HG02973 (cell line): ENCODE data around the gene IL1RAPL2.

Experiments used
- ATAC-seq: cut with Tn5 transposase; IDR thresholded peaks from one replicate; pipeline ENCODE4 v1.9.1; 2021; ENCODE audit warnings: moderate library complexity; ENCODE audit not compliant: unreplicated experiment

Gene IL1RAPL2

GRCh38 chrX:105550043-105550663 is 984.2 kb downstream of the IL1RAPL2 start:
- ATAC-seq = no peak

GRCh38 chrX:105552395-105552794 is 986.4 kb downstream of the IL1RAPL2 start:
- ATAC-seq = no peak

DNA sequence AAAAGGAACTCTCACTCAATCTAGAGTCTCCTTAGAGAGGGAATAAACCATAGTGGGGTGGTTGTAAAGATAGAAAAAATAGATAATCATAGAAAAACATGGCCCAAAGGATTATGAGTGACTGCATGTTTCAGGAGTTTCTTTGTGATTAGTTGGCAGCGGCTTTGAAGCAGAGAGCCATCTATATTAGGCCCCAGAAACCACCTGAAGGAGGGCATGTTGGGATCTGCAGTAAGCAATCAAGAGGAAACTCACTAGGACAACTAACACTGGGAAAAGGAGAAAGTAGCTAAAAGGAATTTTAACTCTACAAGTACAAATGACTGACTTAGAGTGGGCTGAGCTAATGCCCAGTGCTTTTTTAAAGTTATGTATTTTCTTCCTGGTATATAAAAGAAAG is 987.1 kb downstream of the IL1RAPL2 start:
- no peak for ATAC-seq

DNA sequence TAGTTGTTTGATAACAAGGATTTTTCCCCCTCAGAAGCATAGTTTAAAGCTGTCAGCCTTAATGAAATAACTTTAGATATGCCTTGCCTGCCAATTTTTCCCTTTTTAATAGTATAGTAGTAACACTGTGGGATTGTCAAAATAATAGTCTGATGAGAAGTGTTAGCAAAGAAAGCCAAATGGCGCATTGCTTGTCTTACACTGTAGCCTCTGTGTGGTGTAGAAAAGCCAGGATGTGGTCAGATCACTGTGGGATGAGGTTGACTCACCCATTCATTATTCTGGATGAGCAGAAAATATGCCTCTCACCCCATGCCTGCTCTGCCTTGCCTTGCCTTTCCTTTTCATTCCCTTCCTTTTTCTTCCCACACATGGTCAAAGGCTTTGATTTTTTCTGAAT is 998.5 kb downstream of the IL1RAPL2 start:
- no peak for ATAC-seq

GRCh38 chrX:105565856-105566255 is 999.9 kb downstream of the IL1RAPL2 start:
- ATAC-seq = no peak

- ATAC-seq = no peak
These were observed 1001.1 kb downstream of the IL1RAPL2 start for GRCh38 chrX:105567082-105567481.

- ATAC-seq = no peak
These were observed 1042.7 kb downstream of the IL1RAPL2 start for GRCh38 chrX:105608745-105609144.

GRCh38 chrX:105609530-105609929 is 1043.5 kb downstream of the IL1RAPL2 start:
- no peak for ATAC-seq

GRCh38 chrX:105610411-105610810 is 1044.4 kb downstream of the IL1RAPL2 start:
- no peak for ATAC-seq

DNA sequence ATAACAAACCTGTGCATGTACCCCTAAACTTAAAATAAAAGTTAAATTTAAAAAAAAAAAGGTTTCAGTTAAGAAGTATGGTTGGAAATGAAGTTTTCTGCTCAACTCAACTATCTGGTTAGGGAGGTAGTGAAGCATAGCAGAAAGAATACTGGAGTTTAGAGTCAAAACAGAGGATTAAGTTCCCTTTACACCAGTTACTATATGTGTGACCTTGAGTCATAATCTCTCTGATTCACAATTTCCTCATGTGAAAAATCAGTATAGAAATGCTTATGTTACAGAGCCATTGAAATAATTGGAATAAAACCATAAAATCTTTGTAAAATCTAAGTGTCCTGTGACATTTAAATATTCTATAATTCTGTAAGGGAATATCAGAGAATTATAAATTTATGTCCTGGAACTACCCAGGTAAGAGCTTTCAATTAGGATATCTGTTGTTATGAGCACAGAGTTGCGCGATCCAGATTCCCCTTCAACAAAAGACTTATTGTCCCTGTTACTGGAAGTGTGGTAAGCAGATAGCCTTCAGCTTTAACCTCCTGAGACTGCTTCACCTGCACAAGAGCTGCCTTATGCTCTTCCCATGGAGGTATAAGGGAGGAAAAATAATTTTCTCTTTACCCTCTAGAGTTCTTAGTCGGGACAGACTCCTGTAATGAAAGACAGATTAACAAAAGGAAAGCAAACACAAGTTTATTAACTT is 1052.5 kb downstream of the IL1RAPL2 start:
- no peak for ATAC-seq

DNA sequence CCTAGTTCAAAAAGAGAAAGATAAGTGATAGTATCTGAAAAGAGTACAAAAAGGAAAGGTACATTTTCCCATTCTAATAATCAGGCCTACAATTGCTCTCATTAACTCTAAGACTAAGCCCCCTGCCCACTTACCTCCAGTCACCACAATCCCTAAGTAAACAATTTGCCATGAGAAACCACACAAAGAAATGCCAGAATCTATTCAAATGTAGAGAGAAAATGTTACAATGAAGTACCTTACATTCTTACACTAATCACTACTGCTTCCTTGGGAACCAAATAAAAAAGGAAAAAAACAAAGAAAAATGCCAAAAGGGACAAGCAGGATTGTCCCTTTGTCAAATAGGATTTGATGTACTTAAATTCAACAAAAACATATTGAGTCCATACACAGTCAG is 1068.2 kb downstream of the IL1RAPL2 start:
- no peak for ATAC-seq

GRCh38 chrX:105635794-105636193 is 1069.8 kb downstream of the IL1RAPL2 start:
- ATAC-seq = no peak

DNA sequence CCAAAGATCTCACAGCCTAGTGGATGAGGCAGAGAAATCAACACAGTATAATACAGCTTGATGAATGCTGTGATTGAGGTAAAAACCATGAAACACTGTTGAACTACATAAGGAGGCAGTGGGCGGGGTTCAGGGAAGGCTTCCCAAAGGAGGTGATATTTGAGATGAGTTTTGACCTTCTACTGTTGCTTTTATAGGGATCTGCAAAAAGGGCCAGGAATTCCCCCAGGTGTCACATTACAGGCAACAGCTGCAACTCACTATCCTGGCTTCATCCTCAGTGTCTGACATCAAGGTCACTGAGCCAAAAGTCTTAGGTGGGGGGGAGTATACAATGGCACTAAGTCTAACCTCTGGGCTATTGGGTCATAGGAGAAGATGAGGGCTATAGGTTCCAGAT is 1070.7 kb downstream of the IL1RAPL2 start:
- ATAC-seq = no peak

DNA sequence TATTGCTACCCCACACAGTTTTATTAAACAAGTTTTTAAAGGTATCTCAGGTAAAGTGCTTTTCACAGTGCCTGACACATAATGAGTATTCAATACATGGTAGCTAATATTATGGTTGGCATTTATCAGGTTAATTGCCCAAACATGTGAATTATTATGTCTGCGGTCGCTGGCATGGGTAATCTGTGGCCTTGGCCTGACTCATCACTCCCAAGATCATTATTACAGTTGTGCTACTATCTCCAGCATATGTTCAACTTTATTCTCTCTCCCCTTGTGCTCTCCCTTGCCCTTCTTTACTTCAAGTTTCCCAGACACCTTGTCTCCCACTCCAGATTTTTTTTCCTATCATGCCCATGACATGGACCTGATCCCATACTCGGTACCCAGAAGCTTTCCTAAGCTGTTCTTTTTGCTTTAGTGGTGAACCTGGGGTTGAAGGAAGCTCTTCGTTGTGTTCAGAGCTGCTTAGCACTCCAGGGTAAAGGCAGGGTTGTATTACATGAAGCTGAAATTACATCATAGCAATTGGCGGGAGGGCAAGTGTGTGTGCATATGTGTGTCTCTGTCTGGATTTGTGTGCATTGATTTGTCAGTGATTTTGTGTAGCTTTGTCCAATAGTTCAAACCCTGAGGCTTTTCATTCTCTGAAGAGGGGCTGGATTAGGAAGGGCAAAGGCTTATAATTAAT is 1079.8 kb downstream of the IL1RAPL2 start:
- no peak for ATAC-seq

DNA sequence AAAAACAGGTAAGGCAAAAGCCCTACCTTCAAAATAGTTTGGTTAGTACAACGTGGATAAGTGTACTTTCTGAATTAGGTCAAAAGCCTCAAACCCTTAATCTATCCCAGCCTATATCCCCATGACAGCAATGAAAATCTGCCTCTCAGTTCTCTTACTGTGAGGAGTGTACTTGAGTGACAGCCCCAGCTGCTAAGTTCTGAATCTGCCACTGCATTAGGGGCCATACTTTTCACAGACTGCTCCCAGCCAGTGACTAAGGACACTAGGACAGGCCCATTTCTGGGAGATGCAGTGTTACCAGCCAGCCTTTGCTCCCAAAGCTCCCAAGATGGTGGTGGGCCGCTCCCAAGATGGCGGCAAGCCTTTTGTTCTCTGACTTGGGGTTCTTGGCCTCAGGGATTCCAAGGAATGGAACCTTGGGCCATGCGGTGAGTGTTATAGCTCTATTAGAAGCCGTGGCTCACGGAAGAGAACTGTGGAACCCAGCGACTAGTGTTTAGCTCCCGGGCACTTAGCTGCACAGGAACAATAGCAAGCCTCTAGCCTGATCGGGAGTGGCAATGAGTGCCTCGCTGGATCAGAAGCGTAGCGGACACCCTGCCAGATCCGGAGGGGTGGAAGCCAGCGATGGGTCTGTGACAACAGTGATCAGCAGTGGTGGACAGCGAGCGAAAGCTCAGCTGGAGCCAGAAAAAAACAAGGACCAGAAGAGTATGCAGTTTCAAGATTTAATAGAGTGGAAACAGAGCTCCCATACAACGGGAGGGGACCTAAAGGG is 1080.8 kb downstream of the IL1RAPL2 start:
- ATAC-seq = no peak

GRCh38 chrX:105647749-105648148 is 1081.8 kb downstream of the IL1RAPL2 start:
- ATAC-seq = no peak

- ATAC-seq = no peak
These were observed 1082.7 kb downstream of the IL1RAPL2 start for GRCh38 chrX:105648732-105649131.

DNA sequence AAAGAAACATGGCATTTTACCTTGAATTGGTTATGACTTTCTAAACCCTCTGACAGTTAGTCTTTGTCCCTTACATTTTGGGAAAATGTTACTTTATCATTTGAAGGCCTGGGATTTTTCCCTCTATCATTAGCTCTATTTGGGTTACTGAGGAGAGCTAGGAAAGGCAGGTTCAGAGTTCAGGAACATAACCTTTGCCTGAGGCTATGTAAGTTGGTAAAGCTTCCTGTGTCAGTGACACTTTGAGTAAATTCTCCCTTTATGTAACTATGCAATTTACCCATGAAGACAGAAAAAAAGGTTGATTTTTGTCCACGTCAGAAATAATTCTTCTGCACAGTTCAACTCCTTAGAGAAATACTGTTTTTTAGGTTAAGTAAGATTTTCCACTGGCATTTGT is 1084.6 kb downstream of the IL1RAPL2 start:
- no peak for ATAC-seq

- ATAC-seq = no peak
These were observed 1085.0 kb downstream of the IL1RAPL2 start for GRCh38 chrX:105650986-105651385.

DNA sequence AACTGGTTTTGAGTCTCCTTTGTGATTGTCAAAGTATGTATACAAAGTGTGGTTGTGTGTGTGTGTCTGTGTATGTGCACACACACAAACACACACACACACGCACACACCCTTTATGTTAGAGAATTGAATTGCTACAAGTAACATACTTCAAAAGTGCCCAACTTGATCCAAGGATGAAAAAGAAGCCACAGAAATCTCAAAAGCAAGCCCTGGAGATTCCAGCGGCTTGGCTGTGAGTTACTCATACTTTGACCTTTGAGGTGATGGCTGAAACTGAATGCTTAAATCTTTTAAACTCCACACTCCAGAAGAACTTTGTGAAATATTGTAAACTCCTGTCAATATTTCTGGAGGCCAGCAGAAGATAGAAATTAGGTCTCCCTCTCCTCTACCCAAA is 1087.9 kb downstream of the IL1RAPL2 start:
- ATAC-seq = no peak

DNA sequence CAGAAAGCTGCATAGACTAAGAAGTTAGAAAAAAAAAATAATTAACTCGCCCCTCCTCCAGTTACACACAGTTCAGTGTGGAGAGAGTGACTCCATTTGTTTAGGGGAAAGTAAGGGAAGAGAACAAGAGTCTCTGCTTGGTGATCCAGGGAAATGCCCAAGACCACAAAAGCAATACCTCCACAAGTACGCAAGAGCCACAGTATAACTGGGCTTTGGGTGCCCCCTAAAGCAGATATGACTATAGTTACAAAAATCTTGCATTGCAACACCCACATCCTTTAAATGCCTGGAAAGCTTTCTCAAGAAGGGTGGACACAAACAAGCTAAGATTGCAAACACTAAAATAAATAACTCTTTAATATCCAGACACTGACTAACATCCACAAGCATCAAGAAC is 1092.1 kb downstream of the IL1RAPL2 start:
- no peak for ATAC-seq
